HCT116 (cell line): Measurements from ENCODE around the gene PTPRF. TPM values are rescaled to one million over a fixed set of nuclear protein-coding genes. Genes with fewer than 3 reads are reported as not detected.

Source experiments
- ATAC-seq: fragments of 200-7000 bp; cut with Tn5 transposase; 2 replicates; pipeline ENCODE4 v1.9.1; 2020; ENCODE audit warnings: mild to moderate bottlenecking, moderate library complexity
- BruUV-seq: library from RNA; stranded (reverse); fragments of 400-500 nt; replicated peaks from 2 replicates; lab custom pipeline; 2021; lab: Mats Ljungman, UMichigan
- CTCF ChIA-PET: fragments of 300-600 bp; sonication (Branson Sonifier 250); formaldehyde crosslinking; loops from one replicate; lab custom pipeline; 2021; ENCODE audit warnings: antibody characterized with exemption; lab: Charles Lee
- POLR2A ChIA-PET: fragments of 300-600, 350-600 bp; sonication (Branson Sonifier 250); formaldehyde crosslinking; loops from one replicate; lab custom pipeline; 2021; ENCODE audit warnings: antibody characterized with exemption; lab: Charles Lee
- RAD21 ChIA-PET, 2 experiments: fragments of 300-600 bp; sonication (Branson Sonifier 250); formaldehyde crosslinking; loops; one replicate each; lab custom pipeline; 2023; ENCODE audit warnings: low total read pairs in 2 of 2; ENCODE audit not compliant: uncharacterized antibody in 2 of 2, unreplicated experiment in 2 of 2, low non-redundant PET in 1 of 2; lab: Charles Lee
- DNase-seq: peaks from one replicate; pipeline ENCODE4 v3.0.0-alpha.2; 2010; ENCODE audit warnings: low read depth, low spot score
- H2AFZ ChIP-seq: fragments of 200-600 bp; shearing (Covaris generic), sonication (generic); 2 replicates; pipeline ENCODE4 v1.6.1; 2017; ENCODE audit warnings: low read depth, mixed run types, mixed read lengths, antibody characterized with exemption, low read length; ENCODE audit not compliant: poor library complexity, severe bottlenecking
- H3K27ac ChIP-seq: 2 replicates; pipeline ENCODE4 v1.5.1; 2012; ENCODE audit warnings: low read depth, low read length
- H3K27me3 ChIP-seq: fragments of 200-600 bp; sonication (generic); 2 replicates; pipeline ENCODE4 v1.6.1; 2016; ENCODE audit warnings: mixed run types, low read length, mixed read lengths; ENCODE audit not compliant: insufficient read depth
- H3K36me3 ChIP-seq, 2 experiments: fragments of 200-500 bp in 1 of 2; fragments of 200-600 bp in 1 of 2; sonication (Bioruptor generic) in 1 of 2; sonication (generic) in 1 of 2; 2 replicates each; pipeline versions ENCODE4 v1.5.1 to v1.6.1; 2014 to 2016; ENCODE audit warnings: low read length in 2 of 2, inconsistent platforms in 1 of 2, mixed read lengths in 1 of 2, mixed run types in 1 of 2; ENCODE audit not compliant: insufficient read depth in 2 of 2, control insufficient read depth in 1 of 2
- H3K4me1 ChIP-seq, 2 experiments: fragments of 200-600 bp in 1 of 2; sonication (generic) in 1 of 2; 2 replicates each; pipeline versions ENCODE4 v1.5.1 to v1.6.1; 2012 to 2017; ENCODE audit warnings: low read length in 2 of 2, inconsistent platforms in 1 of 2, mild to moderate bottlenecking in 1 of 2, mixed read lengths in 1 of 2, mixed run types in 1 of 2, moderate library complexity in 1 of 2; ENCODE audit not compliant: insufficient read depth in 2 of 2, control insufficient read depth in 1 of 2
- H3K4me2 ChIP-seq: fragments of 200-600 bp; sonication (generic); 2 replicates; pipeline ENCODE4 v1.6.1; 2017; ENCODE audit warnings: mixed run types, low read length, mixed read lengths
- H3K4me3 ChIP-seq, 2 experiments: fragments of 200-600 bp in 1 of 2; sonication (generic) in 1 of 2; replicated peaks in 1 of 2; 2 replicates each; pipeline ENCODE4 v1.5.1; 2011 to 2016; ENCODE audit warnings: low read length in 2 of 2, control low read depth in 1 of 2, low read depth in 1 of 2, mild to moderate bottlenecking in 1 of 2, mixed read lengths in 1 of 2, mixed run types in 1 of 2
- H3K79me2 ChIP-seq: fragments of 200-600 bp; sonication (generic); 2 replicates; pipeline ENCODE4 v1.6.1; 2017; ENCODE audit warnings: mild to moderate bottlenecking, mixed run types, low read length, moderate library complexity, mixed read lengths; ENCODE audit not compliant: insufficient read depth
- H3K9ac ChIP-seq: fragments of 200-600 bp; sonication (generic); 2 replicates; pipeline ENCODE4 v1.6.1; 2016; ENCODE audit warnings: low read length, mixed read lengths
- H3K9me2 ChIP-seq: fragments of 200-600 bp; sonication (generic), shearing (Covaris generic); 2 replicates; pipeline ENCODE4 v1.6.1; 2017; ENCODE audit warnings: mixed run types, mild to moderate bottlenecking, moderate library complexity; ENCODE audit not compliant: insufficient read depth
- H3K9me3 ChIP-seq, 2 experiments: fragments of 200-500 bp in 1 of 2; fragments of 200-600 bp in 1 of 2; sonication (Bioruptor generic) in 1 of 2; sonication (generic) in 1 of 2; 2 replicates each; pipeline ENCODE4 v1.6.1; 2014 to 2017; ENCODE audit warnings: low read length in 2 of 2, mixed read lengths in 2 of 2, inconsistent platforms in 1 of 2, low read depth in 1 of 2, mild to moderate bottlenecking in 1 of 2, mixed run types in 1 of 2, moderate library complexity in 1 of 2; ENCODE audit not compliant: control insufficient read depth in 1 of 2, insufficient read depth in 1 of 2
- H4K20me1 ChIP-seq: fragments of 200-600 bp; sonication (generic), shearing (Covaris generic); 2 replicates; pipeline ENCODE4 v1.6.1; 2017; ENCODE audit warnings: mixed run types, mild to moderate bottlenecking, moderate library complexity; ENCODE audit not compliant: insufficient read depth
- CBX3 ChIP-seq: IDR thresholded peaks from 2 replicates; pipeline ENCODE4 v1.6.1; 2012; ENCODE audit warnings: low read depth
- CEBPB ChIP-seq: IDR thresholded peaks from 2 replicates; pipeline ENCODE4 v1.6.1; 2012; ENCODE audit warnings: low read depth
- EGR1 ChIP-seq: IDR thresholded peaks from 2 replicates; pipeline ENCODE4 v1.6.1; 2012; ENCODE audit warnings: low read depth
- ELF1 ChIP-seq: IDR thresholded peaks from 2 replicates; pipeline ENCODE4 v1.6.1; 2012; ENCODE audit warnings: low read depth, borderline replicate concordance
- EZH2phosphoT487 ChIP-seq: fragments of 200-600 bp; IDR thresholded peaks from 2 replicates; pipeline ENCODE4 v1.6.1; 2018; ENCODE audit warnings: antibody characterized with exemption, borderline replicate concordance
- FOSL1 ChIP-seq: IDR thresholded peaks from 2 replicates; pipeline ENCODE4 v1.6.1; 2012; ENCODE audit warnings: low read depth
- JUND ChIP-seq: IDR thresholded peaks from 2 replicates; pipeline ENCODE4 v1.6.1; 2012
- POLR2A ChIP-seq: IDR thresholded peaks from 2 replicates; pipeline ENCODE4 v1.7.0; 2011; ENCODE audit warnings: borderline replicate concordance; ENCODE audit not compliant: insufficient read depth, insufficient read length; ENCODE audit errors: extremely low read depth
- POLR2AphosphoS5 ChIP-seq: IDR thresholded peaks from 2 replicates; pipeline ENCODE4 v1.6.1; 2011; ENCODE audit warnings: mild to moderate bottlenecking, low read depth, low read length, moderate library complexity
- SIN3A ChIP-seq: IDR thresholded peaks from 2 replicates; pipeline ENCODE4 v1.6.1; 2012; ENCODE audit warnings: low read depth
- SP1 ChIP-seq: IDR thresholded peaks from 2 replicates; pipeline ENCODE4 v1.6.1; 2012; ENCODE audit warnings: low read depth
- SRF ChIP-seq: IDR thresholded peaks from 2 replicates; pipeline ENCODE4 v1.6.1; 2012; ENCODE audit warnings: low read depth
- YY1 ChIP-seq: IDR thresholded peaks from 2 replicates; pipeline ENCODE4 v1.6.1; 2011; ENCODE audit warnings: low read length, low read depth, moderate library complexity, mild to moderate bottlenecking; ENCODE audit not compliant: insufficient replicate concordance; ENCODE audit errors: extremely low read depth
- ZFX ChIP-seq: fragments of 450-650 bp; IDR thresholded peaks from 2 replicates; pipeline ENCODE4 v1.6.1; 2017
- ZNF274 ChIP-seq: fragments of 200-500 bp; sonication (Bioruptor generic); IDR thresholded peaks from 2 replicates; pipeline ENCODE4 v1.6.1; 2014; ENCODE audit warnings: mild to moderate bottlenecking, low read depth, low read length, inconsistent platforms
- intact Hi-C: fragments of 100-400 bp; cut with micrococcal nuclease; formaldehyde crosslinking; loops from 2 replicates; pipeline ENCODE4 v1.10.0; 2022
- total RNA-seq: library from RNA; stranded (reverse); gene quantifications from one replicate; pipeline ENCODE4 v1.2.1, GENCODE V29; 2021; ENCODE audit not compliant: unreplicated experiment
- TF ChIP-seq, protein P1 (sequence below): IDR thresholded peaks from 2 replicates; pipeline ENCODE4 v1.6.1; 2011; ENCODE audit warnings: mild to moderate bottlenecking, low read length, moderate library complexity; ENCODE audit not compliant: insufficient replicate concordance; ENCODE audit errors: extremely low read depth
- TF ChIP-seq, protein P2 (sequence below), 3 experiments: fragments of 200-600 bp in 1 of 3; sonication (generic) in 1 of 3; IDR thresholded peaks in 2 of 3; conservative IDR thresholded peaks in 1 of 3; 2 replicates each; pipeline ENCODE4 v1.5.1; 2012 to 2017; ENCODE audit warnings: low read depth in 2 of 3, low read length in 2 of 3, antibody characterized with exemption in 1 of 3, borderline replicate concordance in 1 of 3, control low read depth in 1 of 3, mild to moderate bottlenecking in 1 of 3, mixed read lengths in 1 of 3, mixed run types in 1 of 3, moderate library complexity in 1 of 3; ENCODE audit not compliant: insufficient read depth in 1 of 3
- TF ChIP-seq, protein P3 (sequence below): IDR thresholded peaks from 2 replicates; pipeline ENCODE4 v1.6.1; 2012; ENCODE audit warnings: low read depth
- TF ChIP-seq, protein P4 (sequence below): IDR thresholded peaks from 2 replicates; pipeline ENCODE4 v1.6.1; 2012
- TF ChIP-seq, protein P5 (sequence below): IDR thresholded peaks from 2 replicates; pipeline ENCODE4 v1.6.1; 2012

The PTPRF gene
- total RNA-seq, 1 experiment from 2014 or later, result 224 TPM

DNA sequence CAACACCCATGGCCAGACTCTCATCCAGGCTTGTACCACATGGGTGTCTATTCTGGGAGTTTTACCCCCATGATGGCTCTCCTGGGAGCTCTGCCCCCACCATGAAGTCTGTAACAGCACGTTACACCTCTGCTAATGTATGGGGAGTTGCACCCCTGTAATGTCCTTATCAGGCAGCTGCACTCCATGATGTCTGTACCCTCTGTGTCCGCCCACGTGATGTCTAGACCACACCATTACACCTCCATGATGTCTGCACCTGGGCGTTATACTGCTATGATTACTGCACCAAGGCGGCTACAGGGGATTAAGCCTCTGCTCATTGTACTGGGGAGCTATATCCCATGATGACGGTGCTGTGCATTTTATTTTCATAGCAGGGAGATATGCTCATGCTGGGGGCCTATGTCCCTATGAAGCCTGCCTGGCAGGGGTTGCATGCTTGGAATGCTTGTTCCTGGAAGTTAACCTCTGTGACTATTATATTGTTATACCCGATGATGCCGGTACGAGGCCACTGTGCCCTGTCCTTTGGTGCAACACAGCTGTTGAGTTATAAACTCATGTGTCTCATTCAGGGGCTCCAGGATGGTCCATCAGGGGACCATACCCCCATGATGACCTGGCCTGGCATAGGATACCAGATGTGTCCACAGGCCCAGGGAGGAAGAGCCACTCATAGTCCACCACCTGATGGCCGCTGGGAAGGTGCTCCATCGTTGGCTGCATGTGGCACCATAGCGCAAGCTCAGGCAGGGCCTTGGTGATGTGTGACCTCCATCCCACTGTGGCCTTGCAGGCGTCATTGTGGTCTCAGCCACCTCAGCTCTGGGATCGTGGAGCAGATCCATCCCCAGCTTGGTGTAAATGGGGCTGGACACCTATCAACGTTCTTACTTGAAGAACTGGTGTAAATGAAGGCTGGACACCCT is 12.1 kb downstream of the PTPRF start:
- no peak overlapping the region for H3K4me2 ChIP-seq
- TF ChIP-seq YY1 (no peak), EZH2phosphoT487 (no peak), SRF (no peak), SIN3A (no peak), ZFX (no peak), EGR1 (no peak), FOSL1 (no peak), CBX3 (no peak), POLR2AphosphoS5 (no peak), JUND (no peak), ELF1 (no peak), POLR2A (no peak), CEBPB (no peak), SP1 (no peak), ZNF274 (no peak)
- TF ChIP-seq, protein P1, sequence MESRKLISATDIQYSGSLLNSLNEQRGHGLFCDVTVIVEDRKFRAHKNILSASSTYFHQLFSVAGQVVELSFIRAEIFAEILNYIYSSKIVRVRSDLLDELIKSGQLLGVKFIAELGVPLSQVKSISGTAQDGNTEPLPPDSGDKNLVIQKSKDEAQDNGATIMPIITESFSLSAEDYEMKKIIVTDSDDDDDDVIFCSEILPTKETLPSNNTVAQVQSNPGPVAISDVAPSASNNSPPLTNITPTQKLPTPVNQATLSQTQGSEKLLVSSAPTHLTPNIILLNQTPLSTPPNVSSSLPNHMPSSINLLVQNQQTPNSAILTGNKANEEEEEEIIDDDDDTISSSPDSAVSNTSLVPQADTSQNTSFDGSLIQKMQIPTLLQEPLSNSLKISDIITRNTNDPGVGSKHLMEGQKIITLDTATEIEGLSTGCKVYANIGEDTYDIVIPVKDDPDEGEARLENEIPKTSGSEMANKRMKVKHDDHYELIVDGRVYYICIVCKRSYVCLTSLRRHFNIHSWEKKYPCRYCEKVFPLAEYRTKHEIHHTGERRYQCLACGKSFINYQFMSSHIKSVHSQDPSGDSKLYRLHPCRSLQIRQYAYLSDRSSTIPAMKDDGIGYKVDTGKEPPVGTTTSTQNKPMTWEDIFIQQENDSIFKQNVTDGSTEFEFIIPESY, result no peak
- TF ChIP-seq, protein P2, sequence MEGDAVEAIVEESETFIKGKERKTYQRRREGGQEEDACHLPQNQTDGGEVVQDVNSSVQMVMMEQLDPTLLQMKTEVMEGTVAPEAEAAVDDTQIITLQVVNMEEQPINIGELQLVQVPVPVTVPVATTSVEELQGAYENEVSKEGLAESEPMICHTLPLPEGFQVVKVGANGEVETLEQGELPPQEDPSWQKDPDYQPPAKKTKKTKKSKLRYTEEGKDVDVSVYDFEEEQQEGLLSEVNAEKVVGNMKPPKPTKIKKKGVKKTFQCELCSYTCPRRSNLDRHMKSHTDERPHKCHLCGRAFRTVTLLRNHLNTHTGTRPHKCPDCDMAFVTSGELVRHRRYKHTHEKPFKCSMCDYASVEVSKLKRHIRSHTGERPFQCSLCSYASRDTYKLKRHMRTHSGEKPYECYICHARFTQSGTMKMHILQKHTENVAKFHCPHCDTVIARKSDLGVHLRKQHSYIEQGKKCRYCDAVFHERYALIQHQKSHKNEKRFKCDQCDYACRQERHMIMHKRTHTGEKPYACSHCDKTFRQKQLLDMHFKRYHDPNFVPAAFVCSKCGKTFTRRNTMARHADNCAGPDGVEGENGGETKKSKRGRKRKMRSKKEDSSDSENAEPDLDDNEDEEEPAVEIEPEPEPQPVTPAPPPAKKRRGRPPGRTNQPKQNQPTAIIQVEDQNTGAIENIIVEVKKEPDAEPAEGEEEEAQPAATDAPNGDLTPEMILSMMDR (IDR thresholded peaks at IDR 0.05 in 2 of 3, conservative IDR thresholded peaks at IDR 0.05 in 1 of 3; ENCODE audit: borderline replicate concordance in 1 of 3, insufficient read depth in 1 of 3, low read depth in 2 of 3, low read length in 2 of 3), result no peak
- TF ChIP-seq, protein P3, sequence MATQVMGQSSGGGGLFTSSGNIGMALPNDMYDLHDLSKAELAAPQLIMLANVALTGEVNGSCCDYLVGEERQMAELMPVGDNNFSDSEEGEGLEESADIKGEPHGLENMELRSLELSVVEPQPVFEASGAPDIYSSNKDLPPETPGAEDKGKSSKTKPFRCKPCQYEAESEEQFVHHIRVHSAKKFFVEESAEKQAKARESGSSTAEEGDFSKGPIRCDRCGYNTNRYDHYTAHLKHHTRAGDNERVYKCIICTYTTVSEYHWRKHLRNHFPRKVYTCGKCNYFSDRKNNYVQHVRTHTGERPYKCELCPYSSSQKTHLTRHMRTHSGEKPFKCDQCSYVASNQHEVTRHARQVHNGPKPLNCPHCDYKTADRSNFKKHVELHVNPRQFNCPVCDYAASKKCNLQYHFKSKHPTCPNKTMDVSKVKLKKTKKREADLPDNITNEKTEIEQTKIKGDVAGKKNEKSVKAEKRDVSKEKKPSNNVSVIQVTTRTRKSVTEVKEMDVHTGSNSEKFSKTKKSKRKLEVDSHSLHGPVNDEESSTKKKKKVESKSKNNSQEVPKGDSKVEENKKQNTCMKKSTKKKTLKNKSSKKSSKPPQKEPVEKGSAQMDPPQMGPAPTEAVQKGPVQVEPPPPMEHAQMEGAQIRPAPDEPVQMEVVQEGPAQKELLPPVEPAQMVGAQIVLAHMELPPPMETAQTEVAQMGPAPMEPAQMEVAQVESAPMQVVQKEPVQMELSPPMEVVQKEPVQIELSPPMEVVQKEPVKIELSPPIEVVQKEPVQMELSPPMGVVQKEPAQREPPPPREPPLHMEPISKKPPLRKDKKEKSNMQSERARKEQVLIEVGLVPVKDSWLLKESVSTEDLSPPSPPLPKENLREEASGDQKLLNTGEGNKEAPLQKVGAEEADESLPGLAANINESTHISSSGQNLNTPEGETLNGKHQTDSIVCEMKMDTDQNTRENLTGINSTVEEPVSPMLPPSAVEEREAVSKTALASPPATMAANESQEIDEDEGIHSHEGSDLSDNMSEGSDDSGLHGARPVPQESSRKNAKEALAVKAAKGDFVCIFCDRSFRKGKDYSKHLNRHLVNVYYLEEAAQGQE, result no peak
- TF ChIP-seq, protein P4, sequence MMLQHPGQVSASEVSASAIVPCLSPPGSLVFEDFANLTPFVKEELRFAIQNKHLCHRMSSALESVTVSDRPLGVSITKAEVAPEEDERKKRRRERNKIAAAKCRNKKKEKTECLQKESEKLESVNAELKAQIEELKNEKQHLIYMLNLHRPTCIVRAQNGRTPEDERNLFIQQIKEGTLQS, result no peak
- TF ChIP-seq, protein P5, sequence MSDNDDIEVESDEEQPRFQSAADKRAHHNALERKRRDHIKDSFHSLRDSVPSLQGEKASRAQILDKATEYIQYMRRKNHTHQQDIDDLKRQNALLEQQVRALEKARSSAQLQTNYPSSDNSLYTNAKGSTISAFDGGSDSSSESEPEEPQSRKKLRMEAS, result no peak
- H2AFZ ChIP-seq, result no peak overlapping the region
- peaks cover 14 to 40% of the 10 kb centered on the region in 2 experiments for H3K4me1 ChIP-seq
- H4K20me1 ChIP-seq, result no peaks in the 10 kb centered on the region
- ATAC-seq (no peak), DNase-seq (no peak)
- ChIA-PET RAD21 (no interaction called here), POLR2A (no interaction called here), CTCF (no interaction called here)
- no peaks in the 10 kb centered on the region for H3K27me3 ChIP-seq
- no peak overlapping the region for H3K9ac ChIP-seq
- H3K27ac ChIP-seq, result no peak overlapping the region
- peaks cover 20 to 51% of the 10 kb centered on the region in 2 experiments; a peak in 3 of 4 replicates for H3K36me3 ChIP-seq
- H3K79me2 ChIP-seq, result peaks cover 98% of the 10 kb centered on the region
- no peaks in the 10 kb centered on the region for H3K9me3 ChIP-seq
- BruUV-seq, result no TSS peak
- no peak overlapping the region for H3K4me3 ChIP-seq
- H3K9me2 ChIP-seq, result no peaks in the 10 kb centered on the region
- intact Hi-C loops, result no loop called here
